HG03439 (cell line): ENCODE measurements around the gene SMYD1.

Experiments
- ATAC-seq: cut with Tn5 transposase; IDR thresholded peaks from one replicate; pipeline ENCODE4 v1.9.1; 2021; ENCODE audit warnings: mild to moderate bottlenecking, moderate library complexity; ENCODE audit not compliant: unreplicated experiment

Gene SMYD1

DNA sequence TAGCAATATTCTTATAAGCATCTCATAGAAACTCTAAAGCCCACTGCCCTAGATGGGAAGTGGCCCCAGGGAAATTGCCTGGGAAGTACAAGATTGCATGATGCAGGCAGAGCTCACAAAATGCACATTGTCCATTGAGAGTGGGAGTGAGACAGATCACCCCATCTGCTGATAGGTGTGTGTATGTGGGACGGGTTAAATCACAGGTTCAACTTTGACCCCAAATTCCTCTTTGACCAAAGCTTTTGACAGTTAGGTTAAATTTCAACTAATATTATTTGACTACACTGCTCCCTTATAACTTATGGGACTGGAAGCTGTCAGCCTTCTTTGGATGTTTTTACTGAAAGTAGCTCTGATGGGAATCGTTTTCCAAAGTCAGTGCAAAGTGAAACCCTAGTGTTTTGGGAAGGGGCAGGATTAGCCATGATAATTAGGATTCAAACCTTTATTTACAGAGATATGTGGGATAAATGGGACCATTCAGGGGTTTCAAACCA, 71.6 kb downstream of the SMYD1 start:
- ATAC-seq, result no peak

DNA sequence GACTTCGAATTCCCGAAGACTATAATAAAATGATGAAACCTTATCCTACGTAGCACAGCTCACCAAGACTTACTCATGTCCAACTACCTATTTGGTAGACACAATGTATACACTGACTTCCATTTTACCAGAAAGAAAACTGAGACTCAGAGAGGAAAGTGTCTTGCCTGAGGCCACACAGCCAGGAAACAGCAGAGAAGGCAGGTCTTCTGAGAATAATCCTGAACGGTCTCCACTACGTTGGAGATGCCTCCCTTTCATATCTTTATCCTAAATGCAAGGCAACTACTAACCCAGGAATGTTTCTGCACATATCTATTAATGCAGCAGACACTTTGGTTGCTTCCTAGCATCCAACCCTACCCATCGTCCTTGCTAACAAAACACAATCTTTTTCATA, 72.2 kb downstream of the SMYD1 start:
- ATAC-seq, result no peak

DNA sequence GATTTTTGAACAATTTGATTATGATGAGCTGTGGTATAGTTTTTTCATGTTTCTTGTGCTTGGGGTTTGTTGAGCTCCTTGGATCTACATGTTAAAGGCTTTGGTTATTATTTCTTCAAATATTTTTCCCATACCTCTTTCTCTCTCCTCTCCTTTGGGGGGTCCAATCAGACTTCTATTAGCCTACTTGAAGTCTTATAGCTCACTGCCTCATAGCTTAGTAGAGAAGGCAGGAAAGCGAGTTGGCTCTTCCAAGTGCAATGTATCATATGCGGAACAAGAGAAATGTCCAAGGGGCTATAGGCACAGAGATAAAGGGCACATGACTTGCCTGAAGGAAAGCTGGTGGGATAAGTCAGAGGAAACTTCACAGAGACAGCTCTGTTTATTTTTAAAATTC, 74.3 kb downstream of the SMYD1 start:
- ATAC-seq, result no peak

DNA sequence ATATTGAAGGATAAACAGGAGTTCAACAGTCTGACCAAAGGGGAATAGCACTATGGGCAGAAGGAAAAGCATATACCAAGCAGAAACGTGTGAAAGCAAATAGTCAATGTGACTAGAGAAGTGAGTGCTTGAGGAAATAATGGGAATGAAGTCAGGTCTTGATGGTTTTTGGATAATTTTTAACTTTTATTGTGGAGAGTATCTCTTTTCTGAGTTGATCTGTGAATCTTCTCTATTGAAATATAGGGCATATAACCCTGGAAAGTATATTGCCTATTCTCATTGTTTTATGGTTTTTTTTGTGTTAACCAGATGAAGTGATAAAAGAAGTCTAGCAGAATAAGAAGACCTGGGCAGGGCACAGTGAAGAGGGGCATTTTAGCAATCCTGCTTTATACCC, 76.6 kb downstream of the SMYD1 start:
- no peak for ATAC-seq

DNA sequence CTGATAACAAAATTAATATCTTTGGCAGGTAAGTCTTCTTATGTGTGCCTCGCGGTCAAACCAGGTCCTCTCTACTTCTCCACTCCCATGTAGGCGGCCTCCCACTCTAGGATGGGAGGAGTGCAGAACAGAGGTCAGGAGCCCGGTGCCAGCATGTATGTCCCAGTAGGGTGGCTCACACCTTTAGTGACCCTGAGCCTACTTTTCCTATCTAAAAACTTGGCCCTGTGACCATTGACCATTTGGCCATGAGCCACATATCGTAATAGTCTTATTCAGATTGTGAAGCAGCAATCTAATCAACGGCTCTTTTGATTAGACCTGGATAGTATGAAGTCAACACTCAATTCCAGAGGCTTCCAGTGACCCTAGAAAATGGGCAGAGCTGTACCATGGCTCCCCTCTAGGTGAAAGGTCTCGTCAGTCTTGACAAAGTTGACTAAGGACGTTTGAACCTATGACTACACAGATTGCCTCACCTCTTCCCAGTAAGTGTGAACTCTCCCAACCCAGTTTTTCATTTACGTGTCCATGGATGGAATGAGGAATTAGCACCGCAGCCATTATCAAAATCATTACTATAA, 77.4 kb downstream of the SMYD1 start:
- no peak for ATAC-seq

DNA sequence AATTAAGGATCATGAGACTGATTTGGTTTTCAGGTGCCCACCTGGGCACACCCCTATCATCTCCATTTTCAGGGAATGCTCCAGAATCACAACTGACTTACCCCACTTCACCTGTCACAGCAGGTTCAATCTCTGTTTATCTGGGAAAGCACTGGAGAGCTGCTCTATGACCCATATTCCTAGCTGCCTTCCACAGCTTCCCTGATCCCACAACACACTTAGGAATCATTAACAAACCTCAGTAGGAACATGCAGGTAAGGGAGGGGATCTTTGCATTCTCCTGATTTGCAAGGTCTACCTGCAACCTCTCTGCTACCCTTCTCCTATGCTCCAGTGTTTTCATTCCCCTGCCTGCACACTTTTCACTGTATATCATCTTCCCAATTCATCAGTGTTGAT, 79.0 kb downstream of the SMYD1 start:
- no peak for ATAC-seq

DNA sequence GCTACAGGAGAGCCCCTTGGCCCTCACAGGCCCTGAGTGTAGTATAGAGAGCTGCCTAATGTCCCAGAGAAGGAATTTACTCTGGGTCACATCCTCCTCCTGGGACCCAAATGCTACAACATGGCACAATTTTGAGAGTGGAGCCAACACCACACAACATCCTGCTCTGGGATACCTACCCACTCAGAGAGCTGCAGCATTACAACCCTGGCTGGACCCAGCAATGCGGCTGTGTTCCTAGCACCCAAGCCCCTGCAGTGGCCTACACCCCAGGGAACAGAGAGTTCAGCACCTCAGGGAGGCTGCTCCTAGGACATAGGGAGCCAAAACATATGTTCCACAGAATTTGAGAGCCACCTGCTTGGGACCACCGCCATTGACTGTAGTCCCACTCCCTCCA, 79.5 kb downstream of the SMYD1 start:
- no peak for ATAC-seq

DNA sequence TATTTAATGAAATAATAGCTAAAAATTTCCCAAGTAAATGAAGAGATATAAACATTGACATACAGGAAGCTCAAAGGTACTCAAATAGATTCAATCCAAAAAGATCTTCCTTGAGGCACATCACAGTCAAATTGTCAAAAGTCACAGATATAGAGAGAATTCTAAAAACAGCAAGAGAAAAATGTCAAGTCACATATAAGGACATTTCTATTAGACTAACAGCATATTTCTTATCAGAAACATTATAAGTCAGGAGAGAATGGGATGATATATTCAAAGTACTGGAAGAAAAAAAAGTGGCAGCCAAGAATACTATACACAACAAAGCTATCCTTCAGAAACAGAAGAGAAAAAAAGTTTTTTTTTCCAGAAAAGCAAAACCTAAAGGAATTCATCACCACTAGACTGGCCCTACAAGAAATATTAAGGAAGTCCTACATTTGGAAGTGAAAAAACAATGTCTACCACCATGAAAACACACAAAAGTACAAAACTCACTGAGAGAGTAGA, 81.4 kb downstream of the SMYD1 start:
- no peak for ATAC-seq

DNA sequence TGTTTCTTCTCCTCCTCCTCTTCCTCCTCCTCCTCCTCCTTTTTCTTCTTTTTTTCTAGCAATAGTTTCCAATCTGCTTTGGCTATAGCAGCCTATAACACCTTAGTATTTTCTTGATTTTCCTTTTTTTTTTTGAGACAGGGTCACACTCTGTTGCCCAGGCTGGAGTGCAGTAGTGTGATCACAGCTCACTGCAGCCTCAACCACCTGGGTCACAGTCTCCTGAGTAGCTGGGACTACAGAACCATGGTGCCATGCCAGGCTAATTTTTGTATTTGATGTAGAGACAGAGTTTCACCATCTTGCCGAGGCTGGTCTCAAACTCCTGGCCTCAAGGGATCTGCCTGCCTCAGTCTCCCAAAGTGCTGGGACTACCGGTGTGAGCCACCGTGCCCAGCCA, 91.9 kb downstream of the SMYD1 start:
- ATAC-seq, result no peak

DNA sequence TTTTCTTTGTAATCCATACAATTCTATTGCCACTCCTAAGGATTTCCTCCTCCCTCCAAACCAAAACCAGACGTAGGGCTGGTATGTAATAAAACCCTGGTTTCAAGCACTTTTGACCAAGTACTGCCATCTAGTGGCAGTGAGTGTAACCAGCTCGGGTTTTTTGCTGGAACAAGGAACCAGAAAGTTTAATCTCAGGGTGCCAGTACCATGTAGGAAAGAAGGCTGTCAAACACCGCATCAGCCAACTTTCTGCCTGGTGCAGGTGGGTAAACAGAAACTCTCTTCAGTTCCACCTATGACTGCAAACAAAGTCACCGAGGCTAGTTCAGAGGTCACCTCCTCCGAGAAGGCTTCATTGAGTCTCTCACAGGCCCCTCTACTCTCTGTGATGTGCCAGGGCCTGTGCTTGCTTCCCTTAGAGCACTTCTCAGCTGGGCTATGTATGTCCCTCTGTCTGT, 92.4 kb downstream of the SMYD1 start:
- ATAC-seq, result no peak

DNA sequence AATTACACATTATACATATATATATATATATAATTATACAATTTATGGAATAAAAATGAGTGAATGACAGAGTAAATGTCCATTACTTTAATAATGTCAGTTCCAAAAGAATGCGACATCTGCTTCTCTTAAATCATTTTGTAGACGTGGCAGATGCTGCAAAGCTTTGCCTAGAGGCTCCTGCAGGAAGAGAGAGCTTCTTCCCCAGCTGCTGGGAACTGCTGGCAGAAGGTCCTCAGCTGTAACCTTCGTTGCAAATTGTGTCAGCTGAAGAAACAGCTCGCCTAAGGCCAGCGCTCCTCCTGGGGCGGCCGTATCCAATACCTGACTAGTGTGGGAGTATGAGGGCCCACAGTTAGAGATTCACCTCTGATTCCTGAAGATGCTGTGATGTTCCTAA, 92.9 kb downstream of the SMYD1 start:
- no peak for ATAC-seq

DNA sequence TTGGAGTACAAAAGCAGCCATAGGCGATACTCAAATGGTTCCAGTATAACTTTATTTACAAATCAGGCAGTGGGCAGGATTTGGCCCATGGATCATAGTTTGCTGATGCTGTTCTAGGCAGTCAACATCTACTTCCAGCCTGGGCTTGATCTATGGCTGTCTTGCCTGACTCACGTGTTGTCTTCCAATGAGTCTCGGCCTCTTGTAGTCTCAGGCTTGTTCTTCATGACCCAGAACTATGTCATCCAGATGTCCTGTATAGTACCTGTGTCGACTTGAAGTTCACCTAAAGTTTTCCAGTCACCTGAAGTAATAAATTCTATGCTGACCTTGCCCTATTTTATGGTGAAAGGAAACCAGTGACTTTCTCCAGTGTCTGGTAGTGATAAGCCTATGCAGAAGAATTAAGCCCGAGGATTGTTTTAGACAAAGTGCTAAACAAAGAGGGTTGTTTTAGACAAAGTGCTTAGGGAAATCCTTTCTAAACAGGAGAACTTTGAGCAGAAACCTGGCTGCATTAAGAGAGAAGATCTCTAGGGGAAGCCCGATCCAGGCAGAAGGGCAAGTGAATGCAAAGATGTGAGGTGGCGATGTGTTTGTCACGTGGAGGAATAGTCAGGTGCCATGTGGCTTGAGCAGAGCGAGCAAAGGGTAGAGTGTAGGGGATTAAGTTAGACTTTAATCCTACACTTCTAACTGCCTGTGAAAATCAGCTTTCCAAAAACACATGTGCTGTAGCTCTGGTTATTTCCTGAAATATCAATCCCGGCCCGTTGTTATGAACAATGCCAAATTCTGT, 94.0 kb downstream of the SMYD1 start:
- ATAC-seq, result no peak
